ENCODE results near the gene RAPH1.

DNA sequence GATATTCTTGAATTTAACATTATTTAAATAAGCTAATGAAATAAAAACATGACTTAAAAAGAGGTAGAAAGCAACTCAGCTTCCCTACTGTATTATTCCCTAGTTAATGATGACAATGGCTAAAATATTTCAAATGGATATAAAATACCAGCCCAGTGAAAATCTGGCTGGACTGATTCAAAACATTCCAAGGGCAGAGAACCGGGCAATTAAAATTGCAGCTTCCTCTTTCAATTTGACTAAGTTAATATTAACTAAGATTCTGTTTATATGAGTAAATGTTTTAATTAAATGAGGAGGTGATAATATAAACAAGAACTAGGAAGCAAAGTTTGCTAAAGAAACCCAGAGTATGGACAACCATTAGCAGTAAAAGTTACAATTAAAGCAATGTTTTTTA lies 65.6 kb downstream of the RAPH1 start:
- TF ChIP-seq, protein P1, sequence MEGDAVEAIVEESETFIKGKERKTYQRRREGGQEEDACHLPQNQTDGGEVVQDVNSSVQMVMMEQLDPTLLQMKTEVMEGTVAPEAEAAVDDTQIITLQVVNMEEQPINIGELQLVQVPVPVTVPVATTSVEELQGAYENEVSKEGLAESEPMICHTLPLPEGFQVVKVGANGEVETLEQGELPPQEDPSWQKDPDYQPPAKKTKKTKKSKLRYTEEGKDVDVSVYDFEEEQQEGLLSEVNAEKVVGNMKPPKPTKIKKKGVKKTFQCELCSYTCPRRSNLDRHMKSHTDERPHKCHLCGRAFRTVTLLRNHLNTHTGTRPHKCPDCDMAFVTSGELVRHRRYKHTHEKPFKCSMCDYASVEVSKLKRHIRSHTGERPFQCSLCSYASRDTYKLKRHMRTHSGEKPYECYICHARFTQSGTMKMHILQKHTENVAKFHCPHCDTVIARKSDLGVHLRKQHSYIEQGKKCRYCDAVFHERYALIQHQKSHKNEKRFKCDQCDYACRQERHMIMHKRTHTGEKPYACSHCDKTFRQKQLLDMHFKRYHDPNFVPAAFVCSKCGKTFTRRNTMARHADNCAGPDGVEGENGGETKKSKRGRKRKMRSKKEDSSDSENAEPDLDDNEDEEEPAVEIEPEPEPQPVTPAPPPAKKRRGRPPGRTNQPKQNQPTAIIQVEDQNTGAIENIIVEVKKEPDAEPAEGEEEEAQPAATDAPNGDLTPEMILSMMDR (conservative IDR thresholded peaks at IDR 0.05; ENCODE audit: low read depth, low read length), result no peak
- TF ChIP-seq EZH2 (IDR thresholded peaks at IDR 0.05; ENCODE audit: borderline replicate concordance, low read depth, low read length, poor library complexity, severe bottlenecking), result no peak
